Neural cell (in vitro differentiated cells): ENCODE data around the gene EPHB3. TPM values are rescaled to one million over a fixed set of nuclear protein-coding genes. Genes with fewer than 3 reads are reported as not detected.

Experiments
- H2AFZ ChIP-seq: fragments of 200-600, 300-800 bp; sonication (generic), shearing (Covaris generic); 2 replicates; pipeline ENCODE4 v1.6.0; 2014; ENCODE audit warnings: low read depth, mild to moderate bottlenecking, antibody characterized with exemption, low read length, moderate library complexity
- H3F3A ChIP-seq: fragments of 200-600 bp; shearing (Covaris generic); 2 replicates; pipeline ENCODE4 v1.6.1; 2016; ENCODE audit warnings: mild to moderate bottlenecking, moderate library complexity, mixed read lengths, antibody characterized with exemption, low read length; ENCODE audit not compliant: insufficient read depth, poor library complexity, severe bottlenecking
- H3K27ac ChIP-seq: fragments of 200-600, 300-800 bp; sonication (generic), shearing (Covaris generic); 2 replicates; pipeline ENCODE4 v1.5.1; 2014; ENCODE audit warnings: mild to moderate bottlenecking, low read length, moderate library complexity
- H3K27me3 ChIP-seq: fragments of 300-800, 200-600 bp; sonication (generic), shearing (Covaris generic); 2 replicates; pipeline ENCODE4 v1.6.0; 2014; ENCODE audit warnings: mild to moderate bottlenecking, low read depth, low read length, moderate library complexity; ENCODE audit not compliant: insufficient read depth
- H3K36me3 ChIP-seq: fragments of 300-800, 200-600 bp; sonication (generic), shearing (Covaris generic); 2 replicates; pipeline ENCODE4 v1.5.1; 2014; ENCODE audit warnings: mild to moderate bottlenecking, antibody characterized with exemption, low read length, moderate library complexity; ENCODE audit not compliant: insufficient read depth
- H3K4me2 ChIP-seq: fragments of 300-800, 200-600 bp; sonication (generic), shearing (Covaris generic); 2 replicates; pipeline ENCODE4 v1.6.0; 2014; ENCODE audit warnings: mild to moderate bottlenecking, low read length
- H3K4me3 ChIP-seq: fragments of 300-800, 200-600 bp; sonication (generic), shearing (Covaris generic); 2 replicates; pipeline ENCODE4 v1.5.1; 2014; ENCODE audit warnings: mild to moderate bottlenecking, low read length, moderate library complexity
- H3K79me2 ChIP-seq: fragments of 200-600 bp; shearing (Covaris generic); replicated peaks from 2 replicates; pipeline ENCODE4 v1.6.0; 2014; ENCODE audit warnings: mild to moderate bottlenecking, low read length, moderate library complexity; ENCODE audit not compliant: insufficient read depth
- H3K9ac ChIP-seq: fragments of 300-800, 200-600 bp; sonication (generic), shearing (Covaris generic); 2 replicates; pipeline ENCODE4 v1.6.1; 2016; ENCODE audit warnings: mild to moderate bottlenecking, low read length, mixed read lengths
- H3K9me2 ChIP-seq: fragments of 200-600 bp; shearing (Covaris generic); 2 replicates; pipeline ENCODE4 v1.6.1; 2016; ENCODE audit warnings: mild to moderate bottlenecking, low read length, mixed read lengths; ENCODE audit not compliant: insufficient read depth
- H3K9me3 ChIP-seq: fragments of 200-600, 300-800 bp; sonication (generic), shearing (Covaris generic); 2 replicates; pipeline ENCODE4 v1.6.1; 2016; ENCODE audit warnings: mild to moderate bottlenecking, mixed run types, low read length, moderate library complexity, mixed read lengths
- H4K20me1 ChIP-seq: fragments of 200-600 bp; shearing (Covaris generic); 2 replicates; pipeline ENCODE4 v1.6.1; 2016; ENCODE audit warnings: mild to moderate bottlenecking, mixed run types; ENCODE audit not compliant: insufficient read depth
- CTCF ChIP-seq: fragments of 450-650 bp; IDR thresholded peaks from 2 replicates; pipeline ENCODE4 v1.5.1; 2014; ENCODE audit warnings: antibody characterized with exemption, mild to moderate bottlenecking, moderate library complexity; ENCODE audit not compliant: poor library complexity, severe bottlenecking
- EP300 ChIP-seq: fragments of 450-650 bp; conservative IDR thresholded peaks from 2 replicates; pipeline ENCODE4 v1.6.1; 2014; ENCODE audit warnings: antibody characterized with exemption, mild to moderate bottlenecking, moderate library complexity; ENCODE audit not compliant: poor library complexity, severe bottlenecking
- EZH2 ChIP-seq: fragments of 200-600, 300-800 bp; shearing (Covaris generic), sonication (generic); IDR thresholded peaks from 2 replicates; pipeline ENCODE4 v1.6.1; 2014; ENCODE audit warnings: antibody characterized with exemption, low read length, borderline replicate concordance, mild to moderate bottlenecking; ENCODE audit not compliant: insufficient read depth, poor library complexity, severe bottlenecking
- MXI1 ChIP-seq: fragments of 450-650 bp; conservative IDR thresholded peaks from 2 replicates; pipeline ENCODE4 v1.6.1; 2014; ENCODE audit warnings: antibody characterized with exemption, mild to moderate bottlenecking; ENCODE audit not compliant: poor library complexity, severe bottlenecking
- POLR2AphosphoS5 ChIP-seq: IDR thresholded peaks from 2 replicates; pipeline ENCODE4 v1.6.1; 2012
- RAD21 ChIP-seq: fragments of 450-650 bp; conservative IDR thresholded peaks from 2 replicates; pipeline ENCODE4 v1.6.1; 2014; ENCODE audit warnings: antibody characterized with exemption, mild to moderate bottlenecking, moderate library complexity
- REST ChIP-seq: IDR thresholded peaks from 2 replicates; pipeline ENCODE4 v1.6.1; 2012; ENCODE audit warnings: borderline replicate concordance
- SMC3 ChIP-seq: fragments of 450-650 bp; conservative IDR thresholded peaks from 2 replicates; pipeline ENCODE4 v1.6.1; 2014; ENCODE audit warnings: antibody characterized with exemption, mild to moderate bottlenecking, moderate library complexity; ENCODE audit not compliant: poor library complexity
- TAF1 ChIP-seq: IDR thresholded peaks from 2 replicates; pipeline ENCODE4 v1.6.1; 2012; ENCODE audit warnings: low read depth
- polyA plus RNA-seq: library from polyadenylated mRNA; depleted of rRNA; stranded (reverse); fragments of >200 nt; gene quantifications from 2 replicates; pipeline ENCODE4 v1.2.3, GENCODE V29; 2014

Gene EPHB3
- polyA plus RNA-seq, 1 donor from 2014 or later, result 4.3 TPM

GRCh38 chr3:184577546-184577945, 16.0 kb downstream of the EPHB3 start:
- no peaks in the 10 kb centered on the region for H3K9me3 ChIP-seq
- no peaks in the 10 kb centered on the region for H3F3A ChIP-seq
- H3K79me2 ChIP-seq, result no peaks in the 10 kb centered on the region
- peaks cover 4% of the 10 kb centered on the region for H3K36me3 ChIP-seq
- TF ChIP-seq TAF1, result no peak
- TF ChIP-seq POLR2AphosphoS5, result no peak
- no peak for TF ChIP-seq RAD21
- no peak for TF ChIP-seq EP300
- no peak for TF ChIP-seq CTCF
- no peak for TF ChIP-seq EZH2
- no peak for TF ChIP-seq MXI1
- TF ChIP-seq REST, result no peak
- no peak for TF ChIP-seq SMC3
- no peaks in the 10 kb centered on the region for H3K27me3 ChIP-seq
- H3K9ac ChIP-seq, result no peak overlapping the region
- H3K9me2 ChIP-seq, result no peaks in the 10 kb centered on the region
- H3K4me3 ChIP-seq, result no peak overlapping the region
- H3K4me2 ChIP-seq, result no peak overlapping the region
- H4K20me1 ChIP-seq, result no peaks in the 10 kb centered on the region
- no peak overlapping the region for H2AFZ ChIP-seq
- no peak overlapping the region for H3K27ac ChIP-seq

- Histone ChIP-seq H3K4me3 (no peak overlapping the region), H3K9ac (no peak overlapping the region), H2AFZ (no peak overlapping the region), H4K20me1 (no peaks in the 10 kb centered on the region), H3K9me2 (no peaks in the 10 kb centered on the region), H3F3A (no peaks in the 10 kb centered on the region), H3K9me3 (no peaks in the 10 kb centered on the region), H3K27ac (no peak overlapping the region), H3K4me2 (no peak overlapping the region), H3K27me3 (no peaks in the 10 kb centered on the region), H3K36me3 (no peaks in the 10 kb centered on the region), H3K79me2 (no peaks in the 10 kb centered on the region)
- TF ChIP-seq RAD21 (no peak), EP300 (no peak), REST (no peak), SMC3 (no peak), EZH2 (no peak), CTCF (no peak), POLR2AphosphoS5 (no peak), MXI1 (no peak), TAF1 (no peak)
These were observed 16.6 kb downstream of the EPHB3 start for GRCh38 chr3:184578218-184578617.
